HS-5 (cell line): Measurements from ENCODE around the gene POGLUT3.

ENCODE experiments used
- DNase-seq: peaks from one replicate; pipeline ENCODE4 v3.0.0-alpha.2; 2012; ENCODE audit warnings: low read depth

POGLUT3 gene, protein sequence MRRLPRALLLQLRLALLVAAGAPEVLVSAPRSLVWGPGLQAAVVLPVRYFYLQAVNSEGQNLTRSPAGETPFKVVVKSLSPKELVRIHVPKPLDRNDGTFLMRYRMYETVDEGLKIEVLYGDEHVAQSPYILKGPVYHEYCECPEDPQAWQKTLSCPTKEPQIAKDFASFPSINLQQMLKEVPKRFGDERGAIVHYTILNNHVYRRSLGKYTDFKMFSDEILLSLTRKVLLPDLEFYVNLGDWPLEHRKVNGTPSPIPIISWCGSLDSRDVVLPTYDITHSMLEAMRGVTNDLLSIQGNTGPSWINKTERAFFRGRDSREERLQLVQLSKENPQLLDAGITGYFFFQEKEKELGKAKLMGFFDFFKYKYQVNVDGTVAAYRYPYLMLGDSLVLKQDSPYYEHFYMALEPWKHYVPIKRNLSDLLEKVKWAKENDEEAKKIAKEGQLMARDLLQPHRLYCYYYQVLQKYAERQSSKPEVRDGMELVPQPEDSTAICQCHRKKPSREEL

DNA sequence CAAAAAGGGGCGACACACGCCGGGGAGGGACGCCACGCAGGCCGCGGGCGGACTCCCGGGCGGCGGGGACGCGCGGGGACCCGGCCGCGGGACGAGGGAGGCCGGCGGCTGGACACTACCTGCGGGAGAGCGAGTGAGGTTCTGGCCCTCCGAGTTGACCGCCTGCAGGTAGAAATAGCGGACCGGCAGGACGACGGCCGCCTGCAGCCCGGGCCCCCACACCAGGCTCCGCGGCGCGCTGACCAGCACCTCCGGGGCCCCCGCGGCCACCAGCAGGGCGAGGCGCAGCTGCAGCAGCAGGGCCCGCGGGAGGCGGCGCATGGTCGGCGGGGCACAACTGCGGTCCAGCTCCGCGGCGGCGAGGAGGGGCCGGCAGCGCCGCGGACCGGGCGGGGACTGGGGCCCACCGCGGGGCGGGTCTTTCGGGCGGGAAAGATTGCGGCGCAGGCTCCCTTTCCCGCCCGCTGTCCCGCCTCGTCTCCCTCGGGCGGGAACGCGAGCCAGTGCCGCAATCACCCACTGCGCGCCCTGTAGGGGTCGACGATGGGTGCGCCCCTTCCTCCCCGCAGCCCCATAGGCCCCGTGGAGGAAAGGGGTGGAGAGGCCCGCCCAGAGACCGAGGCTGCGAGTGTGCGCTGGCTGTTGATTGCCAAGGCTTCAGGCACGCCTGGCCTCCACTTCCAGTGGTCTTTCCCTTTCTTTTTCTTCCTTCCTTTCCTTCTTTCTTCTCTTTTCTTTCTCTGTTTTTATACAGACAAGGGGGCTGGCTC is at the start of gene POGLUT3:
Gene POGLUT3, minus strand, starts transcription at position 339 of the 770 bp plus-strand sequence. Its CDS starts 18 bp downstream, at position 321.
- DNase-seq, result no peak

DNA sequence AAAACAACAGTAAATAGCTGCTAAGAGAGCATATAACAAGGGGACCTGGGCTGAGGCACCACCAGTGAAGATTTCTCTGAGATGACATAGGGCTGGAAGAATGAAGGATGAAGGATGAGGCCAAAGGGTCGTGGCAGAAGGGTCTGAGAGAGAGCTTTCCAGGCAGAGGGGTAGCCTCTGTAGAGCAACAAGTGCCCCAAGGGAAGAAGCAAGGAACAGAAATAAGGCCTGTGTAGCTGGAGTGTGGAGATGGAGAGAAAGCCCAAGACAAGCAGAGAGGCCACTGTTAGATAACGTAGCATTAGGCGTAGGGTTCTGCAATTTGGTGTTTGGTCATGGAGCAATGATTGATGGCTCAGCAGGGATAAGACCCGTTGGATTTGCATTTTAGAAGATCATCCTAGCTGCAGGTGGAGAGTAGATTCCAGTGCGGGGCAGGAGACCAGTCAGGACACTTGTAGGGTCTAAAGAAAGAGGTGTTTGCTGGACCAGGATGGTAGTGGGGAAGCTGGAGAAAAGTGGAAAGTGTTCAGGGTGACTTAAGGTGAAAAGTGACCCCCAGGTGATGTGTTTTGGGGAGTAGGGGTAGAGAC is 47.8 kb upstream of the POGLUT3 start:
- no peak for DNase-seq

DNA sequence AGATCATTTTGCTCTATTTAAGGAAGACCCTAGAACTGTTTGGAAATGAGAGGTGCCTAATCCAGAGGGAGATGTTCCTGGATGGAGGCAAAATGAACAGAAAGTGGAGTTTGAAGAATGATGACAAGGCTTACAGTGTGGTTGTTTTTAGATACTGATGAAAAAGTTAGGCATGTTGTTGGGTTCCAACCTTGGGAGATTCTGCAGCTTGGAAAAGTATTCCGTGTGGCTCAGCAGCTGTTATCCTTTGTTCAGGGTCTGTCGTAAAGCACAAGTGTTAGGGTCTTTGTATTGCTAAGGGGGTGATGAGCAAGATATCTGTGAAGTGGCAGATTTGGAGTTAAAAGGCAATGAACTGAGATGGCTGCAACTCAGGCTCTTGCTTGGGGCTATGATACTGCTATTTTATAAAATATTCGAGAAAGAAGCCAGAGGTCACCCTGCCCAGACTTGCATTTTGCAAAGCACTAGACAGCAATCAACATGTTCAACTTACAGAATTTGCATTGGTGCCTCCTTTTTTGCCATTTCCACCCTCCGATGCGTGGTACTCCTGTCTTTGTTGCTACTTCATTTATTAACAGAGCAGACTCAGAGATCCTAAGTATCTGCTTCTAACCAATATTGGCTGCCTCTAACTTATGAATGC is 45.3 kb upstream of the POGLUT3 start:
- DNase-seq, result no peak

DNA sequence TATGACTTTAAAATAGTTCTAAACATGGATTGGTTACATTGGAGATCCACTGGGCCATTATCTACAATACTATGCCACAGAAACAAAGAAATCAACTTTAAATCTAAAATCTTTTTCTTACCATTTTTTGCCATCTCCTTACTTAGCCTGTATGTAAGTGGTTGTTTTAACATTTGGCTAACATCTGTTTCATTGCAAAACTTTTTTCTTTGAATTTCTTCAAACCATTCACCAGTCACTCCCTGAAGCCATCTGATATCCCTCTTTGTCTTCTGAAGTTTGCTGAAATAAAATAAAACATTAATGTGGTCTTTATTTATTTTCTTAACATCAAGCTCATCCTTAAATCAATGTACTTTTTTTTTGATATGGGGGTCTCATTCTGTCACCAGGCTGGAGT is 43.3 kb upstream of the POGLUT3 start:
- DNase-seq, result no peak

DNA sequence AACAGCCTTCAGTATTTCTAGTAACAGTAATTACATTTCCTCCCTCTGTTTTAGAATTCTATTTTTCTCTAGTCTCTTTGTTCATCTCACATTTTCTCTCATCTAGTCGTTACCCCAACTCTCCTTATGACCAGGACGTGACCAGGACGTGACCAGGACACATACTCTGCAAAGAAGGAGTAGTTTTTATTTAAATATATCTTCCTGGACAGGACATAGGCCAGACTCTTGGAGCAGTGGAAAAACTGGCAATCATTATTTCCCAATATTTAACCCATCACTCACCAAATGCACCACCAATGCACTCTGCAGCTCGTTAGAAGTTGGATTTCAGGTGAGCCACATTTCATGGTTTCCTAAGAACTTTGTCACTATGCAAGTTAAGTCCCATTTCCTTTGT is 40.3 kb upstream of the POGLUT3 start:
- no peak for DNase-seq

DNA sequence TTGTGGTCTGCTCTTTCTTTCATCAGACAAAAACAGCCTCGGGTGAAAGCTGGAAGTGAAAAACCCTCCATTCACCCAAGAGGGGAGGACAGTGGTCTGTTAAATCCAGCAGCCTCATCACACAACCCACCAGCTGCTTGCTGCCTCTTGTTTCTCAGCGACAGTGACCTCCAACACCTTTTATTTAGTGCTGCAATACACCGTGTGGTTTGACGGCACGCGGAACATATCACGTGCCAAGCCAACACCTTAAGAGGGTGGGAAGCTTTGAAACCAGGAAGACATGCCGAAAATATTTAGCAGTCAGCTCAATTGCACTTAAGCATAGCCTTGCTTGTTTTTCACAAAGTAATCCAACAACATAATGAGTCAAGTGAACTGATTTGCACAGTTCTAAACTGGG is 39.8 kb upstream of the POGLUT3 start:
- DNase-seq, result no peak

DNA sequence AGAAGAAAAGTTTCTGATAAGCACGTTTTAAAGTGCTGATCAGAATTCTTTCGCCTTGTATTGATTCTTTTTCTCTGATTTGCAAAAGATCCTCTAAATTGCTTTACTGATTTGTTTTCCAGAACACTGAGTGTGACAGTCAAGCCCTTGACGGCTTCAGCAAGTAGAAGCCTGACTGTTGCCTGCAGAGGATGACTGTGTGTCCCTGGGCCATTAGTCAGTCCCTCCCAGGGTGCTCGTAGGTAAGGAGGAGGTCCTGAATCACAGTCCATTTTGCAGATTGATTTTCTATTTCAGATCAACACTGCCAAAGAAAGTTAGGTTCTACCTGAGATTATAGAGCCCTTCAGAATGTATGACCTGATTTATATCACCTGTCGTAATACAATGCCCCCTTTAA is 38.6 kb upstream of the POGLUT3 start:
- no peak for DNase-seq

DNA sequence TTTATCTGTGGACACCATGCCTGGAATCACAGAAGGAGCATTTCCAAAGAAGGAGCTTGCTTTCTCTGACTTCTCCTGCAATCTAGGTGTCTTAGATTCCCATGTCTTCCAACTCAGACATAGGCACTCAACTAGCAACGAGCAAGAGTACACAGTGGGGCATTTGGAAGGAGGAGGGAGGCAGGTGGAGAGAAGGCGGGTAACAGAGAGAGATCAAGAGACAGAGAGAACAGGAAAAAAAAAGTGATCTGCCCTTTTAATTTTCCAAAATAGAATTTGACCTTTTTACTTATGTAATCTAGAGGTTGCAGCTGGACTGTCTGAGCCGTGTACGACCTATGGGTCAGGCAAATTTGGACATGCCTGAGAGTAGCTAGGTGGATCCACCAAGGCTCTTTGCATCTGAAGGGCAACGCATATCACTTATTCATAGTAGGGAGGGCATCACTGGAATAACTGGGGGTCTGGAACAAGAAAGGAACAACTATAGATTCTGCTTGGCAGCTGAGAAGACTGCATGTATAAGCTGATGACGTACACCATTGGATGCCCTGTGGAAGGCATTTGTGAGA is 37.3 kb upstream of the POGLUT3 start:
- no peak for DNase-seq

DNA sequence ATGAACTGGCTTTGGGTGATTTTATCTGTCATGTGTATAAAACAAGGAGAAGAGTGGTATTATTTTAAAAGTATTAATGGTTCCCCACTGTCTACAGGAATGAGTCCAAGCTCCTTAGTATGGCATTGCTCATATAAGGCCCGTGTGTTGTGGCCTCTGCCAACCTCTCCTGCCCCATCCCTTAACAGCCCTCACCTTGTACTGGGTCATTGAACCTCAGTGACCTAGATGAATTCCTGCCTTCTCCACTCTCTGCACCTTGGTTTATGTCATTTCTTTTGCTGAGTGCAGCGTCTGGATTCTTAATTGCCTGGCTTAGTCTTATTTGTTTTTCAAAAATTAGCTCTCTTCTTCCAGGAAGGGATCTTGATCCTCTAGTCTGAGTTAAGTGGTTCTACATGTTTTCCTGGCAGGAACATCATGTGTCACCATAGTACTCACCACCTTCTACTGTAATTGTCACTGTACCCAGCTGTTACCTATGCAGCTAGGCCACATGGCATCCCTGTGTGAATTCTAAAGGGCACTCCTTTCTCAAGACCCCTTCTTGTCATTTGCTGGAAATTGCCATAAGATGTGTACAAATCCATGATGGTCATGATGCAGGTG is 36.2 kb upstream of the POGLUT3 start:
- no peak for DNase-seq

DNA sequence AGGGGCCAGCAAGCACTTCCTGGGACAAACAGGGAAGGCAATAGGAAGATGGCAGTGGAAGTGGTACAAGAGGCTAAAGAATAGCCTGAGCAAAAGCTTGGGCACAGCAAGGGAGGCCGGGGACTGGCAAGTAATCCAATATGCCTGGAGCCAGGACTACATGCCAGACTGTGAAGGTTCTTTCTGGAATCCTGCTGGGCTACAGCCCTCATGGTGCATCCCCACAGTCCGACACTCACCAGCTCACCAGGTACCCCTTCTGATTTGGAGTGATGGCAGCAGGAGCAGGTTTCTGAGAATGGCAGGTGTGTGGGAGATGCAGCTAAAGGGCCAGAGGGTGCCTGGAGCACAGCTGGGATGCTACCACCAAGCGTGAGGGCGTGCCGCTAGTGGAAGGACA is 32.2 kb upstream of the POGLUT3 start:
- DNase-seq, result no peak

DNA sequence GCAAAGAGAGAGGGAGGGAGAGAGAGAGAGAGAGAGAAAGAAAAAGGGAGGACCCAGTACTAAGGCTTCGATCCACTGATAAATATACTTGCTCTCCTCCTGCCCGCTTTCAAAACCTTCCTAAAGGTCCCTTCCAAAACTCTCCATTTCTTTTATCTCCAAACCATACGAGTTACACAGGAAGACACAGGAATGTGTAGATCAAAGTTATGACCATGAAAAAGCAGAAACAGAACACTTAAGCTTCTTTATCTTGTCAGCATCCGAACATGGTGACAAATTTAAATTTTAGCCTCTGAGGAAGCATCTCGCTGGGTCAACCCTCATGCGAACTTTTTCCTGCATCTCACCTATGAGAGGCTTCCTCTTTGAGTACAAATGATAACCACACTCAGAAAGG is 29.2 kb upstream of the POGLUT3 start:
- no peak for DNase-seq

DNA sequence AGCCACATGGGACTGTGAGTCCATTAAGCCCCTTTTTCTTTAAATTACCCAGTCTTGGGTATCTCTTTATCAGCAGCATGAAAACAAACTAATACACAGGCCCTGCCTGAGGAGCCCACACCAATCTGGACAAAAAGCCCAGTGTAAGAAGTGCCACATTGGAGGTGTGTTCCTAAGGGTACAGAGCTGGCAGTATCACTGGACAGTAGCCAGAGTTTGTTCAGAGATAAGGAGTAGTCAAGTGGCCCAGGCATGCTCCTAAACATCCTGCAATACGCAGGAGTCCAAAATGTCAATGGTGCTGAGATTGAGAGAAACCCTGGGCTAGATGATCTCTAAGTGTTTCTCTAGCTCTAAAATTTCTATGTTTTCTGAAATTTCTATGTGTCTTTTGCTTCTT is 27.0 kb upstream of the POGLUT3 start:
- DNase-seq, result no peak

DNA sequence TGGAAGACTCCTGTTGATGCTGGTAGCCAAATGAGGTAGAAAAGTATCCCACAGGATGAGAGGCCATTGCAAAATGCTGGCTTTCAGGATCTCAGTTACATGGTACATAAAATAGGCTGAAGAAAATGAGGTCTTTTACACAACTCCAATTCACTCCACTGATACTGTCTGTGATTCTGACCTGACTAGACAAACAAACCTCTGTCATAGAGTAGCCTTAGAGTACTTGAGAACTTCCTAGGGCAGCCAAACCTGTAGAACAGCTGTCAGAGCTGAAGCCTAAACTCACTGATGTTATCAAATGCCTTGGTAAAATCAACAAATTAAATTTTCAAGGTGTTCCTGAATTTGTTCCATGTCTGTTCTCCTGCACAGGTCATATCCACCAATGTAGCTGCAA is 26.2 kb upstream of the POGLUT3 start:
- no peak for DNase-seq

DNA sequence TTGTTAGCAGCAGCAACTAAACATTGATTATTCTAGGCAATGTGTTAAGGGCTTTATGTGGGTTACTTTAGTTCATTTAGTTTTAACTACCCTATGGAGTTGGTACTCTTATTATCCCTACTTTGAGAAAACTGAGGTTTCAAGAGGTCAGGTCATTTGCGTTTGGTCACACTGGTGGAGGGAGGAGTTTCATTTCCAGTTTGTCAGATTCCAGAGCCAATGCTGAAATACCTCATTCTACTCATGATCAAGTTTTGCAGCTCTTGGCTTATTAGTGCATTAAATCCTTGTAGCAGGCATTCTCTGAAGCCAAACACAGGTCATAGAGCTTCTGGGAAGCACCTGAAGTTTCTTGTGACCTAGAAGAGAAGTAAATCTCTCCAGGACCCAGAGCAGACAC is 24.1 kb upstream of the POGLUT3 start:
- DNase-seq, result no peak

DNA sequence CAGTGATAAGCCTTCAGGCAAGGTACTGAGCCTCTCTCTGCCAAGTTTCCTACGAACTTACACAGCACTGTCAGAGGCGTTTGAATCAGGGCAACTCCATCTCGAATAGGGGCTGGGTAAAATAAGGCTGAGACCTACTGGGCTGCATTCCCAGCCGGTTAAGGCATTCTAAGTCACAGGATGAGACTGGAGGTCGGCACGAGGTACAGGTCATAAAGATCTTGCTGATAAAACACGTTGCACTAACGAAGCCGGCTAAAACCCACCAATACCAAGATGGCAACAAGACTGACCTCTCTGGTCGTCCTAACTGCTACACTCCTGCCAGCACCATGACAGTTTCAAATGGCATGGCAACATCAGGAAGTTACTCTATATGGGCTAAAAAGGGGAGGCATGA is 20.4 kb upstream of the POGLUT3 start:
- DNase-seq, result no peak

DNA sequence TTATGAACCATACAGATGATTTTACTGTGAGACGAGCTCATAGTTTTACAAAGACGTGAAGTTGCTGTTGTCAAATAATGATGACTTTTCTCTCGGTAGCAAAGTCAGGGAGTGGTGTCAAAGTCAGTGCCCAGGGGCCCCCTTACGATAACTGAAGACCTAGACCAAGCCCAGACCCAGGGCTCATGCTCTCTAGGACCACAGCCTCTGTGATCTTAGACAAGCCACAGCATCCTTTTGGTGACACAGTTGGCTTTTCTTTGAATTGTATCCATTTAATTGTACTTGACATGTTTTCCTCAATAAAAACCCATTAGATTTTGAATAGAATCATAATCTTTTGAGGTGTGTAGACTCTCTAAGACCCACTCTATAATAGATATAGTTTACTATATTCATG is 17.9 kb upstream of the POGLUT3 start:
- no peak for DNase-seq

DNA sequence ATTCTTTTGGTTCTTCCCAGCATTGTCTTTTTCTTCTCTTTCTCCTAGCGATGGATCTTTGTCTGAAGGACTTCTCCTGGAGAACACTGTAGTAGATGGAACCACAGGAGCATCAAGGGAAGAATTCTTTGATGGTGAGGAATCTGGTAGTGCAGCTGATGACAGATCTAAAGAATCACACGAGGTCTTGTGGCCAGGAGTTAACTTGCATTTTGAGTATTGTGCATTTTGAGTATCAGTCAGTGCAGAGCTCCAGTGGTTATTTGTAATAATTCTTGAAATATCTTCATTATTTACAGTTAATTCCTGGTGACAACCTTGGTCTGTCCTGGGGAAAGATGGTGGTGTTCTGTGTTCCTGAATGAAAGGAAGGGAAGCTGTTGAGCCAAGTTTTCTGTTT is 14.5 kb upstream of the POGLUT3 start:
- DNase-seq, result no peak

DNA sequence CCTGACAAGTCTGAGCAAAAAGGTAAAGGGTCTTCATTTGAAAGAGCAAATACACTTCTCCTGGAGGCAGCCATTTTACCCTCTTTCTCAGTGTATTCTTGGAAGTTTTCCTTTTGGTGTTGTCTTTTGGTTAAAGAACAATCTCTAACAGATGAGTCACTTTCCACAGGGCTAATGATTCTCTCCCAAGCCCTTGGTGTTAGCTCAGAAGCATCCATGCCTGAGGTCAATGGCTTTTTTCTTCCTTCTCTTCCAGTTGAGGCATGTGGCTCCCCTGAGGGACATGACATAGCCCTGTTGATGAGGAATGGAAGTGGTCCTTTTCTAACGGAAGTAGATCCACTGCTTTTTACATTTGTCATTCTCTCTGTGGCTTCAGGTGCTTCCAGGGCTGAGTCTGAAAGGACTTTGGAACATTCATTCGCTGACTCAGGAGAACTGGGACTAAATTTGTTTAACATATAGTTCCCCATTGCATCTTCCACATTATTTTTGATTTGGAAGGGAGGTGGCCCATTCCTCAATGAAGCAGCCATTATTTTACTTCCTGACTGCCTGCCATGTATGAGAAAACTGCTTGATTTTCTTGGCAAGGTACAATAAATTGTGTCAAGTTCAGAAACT is 13.8 kb upstream of the POGLUT3 start:
- no peak for DNase-seq

DNA sequence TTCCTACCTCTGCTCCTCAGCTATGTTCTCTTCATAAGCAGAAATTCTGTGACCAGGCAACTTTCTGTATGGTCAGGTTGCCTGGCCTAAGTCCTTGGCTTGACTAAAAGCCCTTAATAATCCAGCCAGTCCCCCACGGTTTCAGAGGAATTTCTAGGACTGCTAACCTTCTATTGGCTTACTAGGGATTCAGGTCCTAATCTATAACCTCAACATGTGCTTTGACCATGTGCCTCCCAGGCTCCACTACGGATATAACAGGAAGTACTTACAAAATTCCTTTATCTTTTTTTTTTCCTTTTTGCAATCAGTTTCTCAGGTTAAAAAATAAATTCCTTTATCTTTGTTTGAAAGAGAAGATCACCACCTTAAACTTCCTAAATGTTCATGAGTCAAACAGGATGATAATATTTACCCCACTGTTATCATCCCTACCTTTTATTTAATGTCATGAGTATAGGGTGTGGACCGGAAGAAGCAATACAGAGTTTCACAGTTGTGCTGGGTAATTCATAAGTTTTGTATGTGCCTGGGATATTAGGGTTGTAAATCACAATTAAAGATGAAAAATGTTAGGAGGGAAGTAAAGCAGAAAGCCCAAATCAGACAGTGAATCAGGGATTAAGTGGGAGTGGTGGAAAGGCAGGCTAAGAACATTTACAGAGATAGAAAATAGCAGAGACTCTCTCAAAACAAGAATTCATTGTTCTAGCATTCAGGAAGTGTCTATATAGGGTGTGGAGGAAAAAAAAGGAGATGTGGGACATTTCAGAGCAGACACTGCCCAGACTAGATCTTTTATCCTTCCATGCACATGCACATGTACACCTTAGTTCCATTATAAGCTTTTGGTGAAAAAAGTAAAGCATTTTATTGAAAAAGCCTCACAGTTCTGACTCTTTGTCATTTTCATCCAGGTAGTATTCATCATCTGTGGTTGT is 10.7 kb upstream of the POGLUT3 start:
- no peak for DNase-seq

DNA sequence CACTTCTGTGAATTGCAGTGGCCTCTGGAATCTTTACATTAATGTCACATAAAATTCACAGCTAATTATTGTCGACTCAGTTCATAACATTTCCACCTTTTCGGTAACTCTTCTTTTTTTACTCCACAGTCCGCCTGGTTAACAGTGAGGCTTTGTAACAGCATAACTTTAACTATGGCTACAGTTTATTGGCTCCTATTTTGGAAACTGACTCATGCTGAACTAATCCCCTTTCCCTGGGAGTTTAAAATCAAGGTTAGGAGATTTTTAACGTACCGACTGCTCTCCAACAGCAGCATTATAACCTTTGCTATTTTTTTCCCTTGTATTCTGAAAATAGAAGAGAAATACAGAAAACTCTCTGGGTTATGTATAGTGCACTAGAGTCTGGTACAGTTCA is 3.2 kb upstream of the POGLUT3 start:
- no peak for DNase-seq
